Panc1 (cell line): ENCODE results near the gene ANKRD66. TPM values are rescaled to one million over a fixed set of nuclear protein-coding genes. Genes with fewer than 3 reads are reported as not detected.

Experiments used
- ATAC-seq: fragments of 200-7000 bp; cut with Tn5 transposase; 2 replicates; pipeline ENCODE4 v1.9.1; 2020; ENCODE audit warnings: mild to moderate bottlenecking, moderate library complexity
- BruUV-seq: library from RNA; stranded (reverse); fragments of 400-500 nt; replicated peaks from 2 replicates; lab custom pipeline; 2021; lab: Mats Ljungman, UMichigan
- CTCF ChIA-PET: fragments of 300-600 bp; sonication (Branson Sonifier 250); formaldehyde crosslinking; loops from one replicate; lab custom pipeline; 2022; ENCODE audit warnings: antibody characterized with exemption; lab: Charles Lee
- POLR2A ChIA-PET: fragments of 300-600 bp; sonication (Branson Sonifier 250); formaldehyde crosslinking; loops from one replicate; lab custom pipeline; 2022; ENCODE audit warnings: antibody characterized with exemption; lab: Charles Lee
- DNase-seq: peaks from one replicate; pipeline ENCODE4 v3.0.0-alpha.2; 2010; ENCODE audit warnings: low read depth, low spot score
- H3K27ac ChIP-seq: 2 replicates; pipeline ENCODE4 v1.5.1; 2011; ENCODE audit warnings: mild to moderate bottlenecking, low read length, inconsistent platforms
- H3K27me3 ChIP-seq: fragments of 200-500 bp; sonication (Bioruptor generic); 2 replicates; pipeline ENCODE4 v1.6.0; 2014; ENCODE audit warnings: low read length, inconsistent platforms; ENCODE audit not compliant: control insufficient read depth, insufficient read depth
- H3K36me3 ChIP-seq: fragments of 200-500 bp; sonication (Bioruptor generic); 2 replicates; pipeline ENCODE4 v1.5.1; 2014; ENCODE audit warnings: inconsistent platforms, mild to moderate bottlenecking, low read length, moderate library complexity; ENCODE audit not compliant: control insufficient read depth, insufficient read depth
- H3K4me1 ChIP-seq: 2 replicates; pipeline ENCODE4 v1.5.1; 2011; ENCODE audit warnings: inconsistent platforms, mild to moderate bottlenecking, low read length, moderate library complexity; ENCODE audit not compliant: control insufficient read depth, insufficient read depth
- H3K4me3 ChIP-seq, 2 experiments: 2 replicates each; pipeline ENCODE4 v1.5.1; 2011 to 2012; ENCODE audit warnings: low read depth in 2 of 2, low read length in 2 of 2, mild to moderate bottlenecking in 2 of 2, inconsistent platforms in 1 of 2, moderate library complexity in 1 of 2
- H3K9me3 ChIP-seq: fragments of 200-500 bp; sonication (Bioruptor generic); 2 replicates; pipeline ENCODE4 v1.5.1; 2014; ENCODE audit warnings: low read depth, mild to moderate bottlenecking, inconsistent platforms, low read length, moderate library complexity; ENCODE audit not compliant: control insufficient read depth, insufficient read depth
- CTCF ChIP-seq: fragments of 450-650 bp; IDR thresholded peaks from 2 replicates; pipeline ENCODE4 v1.5.1; 2017; ENCODE audit warnings: mild to moderate bottlenecking
- POLR2AphosphoS5 ChIP-seq: IDR thresholded peaks from 2 replicates; pipeline ENCODE4 v1.6.1; 2012; ENCODE audit warnings: mild to moderate bottlenecking, low read depth, low read length, moderate library complexity
- REST ChIP-seq, 2 experiments: IDR thresholded peaks; 2 replicates each; pipeline ENCODE4 v1.6.1; 2011 to 2012; ENCODE audit warnings: low read depth in 2 of 2, control low read depth in 1 of 2, low read length in 1 of 2, mild to moderate bottlenecking in 1 of 2, moderate library complexity in 1 of 2; ENCODE audit not compliant: insufficient read depth in 1 of 2
- SIN3A ChIP-seq: IDR thresholded peaks from 2 replicates; pipeline ENCODE4 v1.6.1; 2012; ENCODE audit warnings: low read depth, mild to moderate bottlenecking, low read length, moderate library complexity, borderline replicate concordance; ENCODE audit not compliant: insufficient read depth
- TCF7L2 ChIP-seq: IDR thresholded peaks from 2 replicates; pipeline ENCODE4 v1.6.1; 2011; ENCODE audit warnings: mild to moderate bottlenecking, low read depth, low read length, inconsistent platforms
- in situ Hi-C: cut with HindIII; loops from 2 replicates; pipeline ENCODE4 v1.10.0; 2016; ENCODE audit warnings: low sequenced_read_pairs, low pct_unique_long_range_greater_than_20kb
- intact Hi-C: fragments of 100-400 bp; cut with micrococcal nuclease; formaldehyde crosslinking; loops from one replicate; pipeline ENCODE4 v1.10.0; 2022; ENCODE audit not compliant: unreplicated experiment
- total RNA-seq: library from RNA; stranded (reverse); gene quantifications from one replicate; pipeline ENCODE4 v1.2.1, GENCODE V29; 2021; ENCODE audit not compliant: unreplicated experiment

Gene ANKRD66
- total RNA-seq, 1 experiment from 2014 or later: not detected

- ATAC-seq: no peak
- no peak overlapping the region for H3K27ac ChIP-seq
- POLR2A ChIA-PET: no interaction called here
- no peak overlapping the region for H3K4me3 ChIP-seq
- H3K4me1 ChIP-seq: no peaks in the 10 kb centered on the region
- in situ Hi-C loops: no loop called here
- no peaks in the 10 kb centered on the region for H3K9me3 ChIP-seq
- TF ChIP-seq SIN3A: no peak
- no peak for TF ChIP-seq REST (IDR thresholded peaks at IDR 0.05; ENCODE audit: insufficient read depth in 1 of 2, low read depth in 2 of 2, low read length in 1 of 2)
- no peak for TF ChIP-seq TCF7L2
- no peak for TF ChIP-seq CTCF
- no peak for TF ChIP-seq POLR2AphosphoS5
- CTCF ChIA-PET: no interaction called here
- no TSS peak for BruUV-seq
- no peaks in the 10 kb centered on the region for H3K27me3 ChIP-seq
- H3K36me3 ChIP-seq: no peaks in the 10 kb centered on the region
- no peak for DNase-seq
- intact Hi-C loops: no loop called here
Measured at GRCh38 chr6:46790355-46790874, 43.7 kb downstream of the ANKRD66 start.

GRCh38 chr6:46792635-46793034, 45.9 kb downstream of the ANKRD66 start:
- no peaks in the 10 kb centered on the region for H3K9me3 ChIP-seq
- ATAC-seq (no peak), DNase-seq (no peak)
- POLR2A ChIA-PET: no interaction called here
- H3K4me3 ChIP-seq: no peak overlapping the region
- H3K4me1 ChIP-seq: no peaks in the 10 kb centered on the region
- no peaks in the 10 kb centered on the region for H3K27me3 ChIP-seq
- BruUV-seq: no TSS peak
- intact Hi-C loops: no loop called here
- in situ Hi-C loops: no loop called here
- TF ChIP-seq TCF7L2 (no peak), SIN3A (no peak), CTCF (no peak), REST (IDR thresholded peaks at IDR 0.05; ENCODE audit: insufficient read depth in 1 of 2, low read depth in 2 of 2, low read length in 1 of 2) (no peak), POLR2AphosphoS5 (no peak)
- no peak overlapping the region for H3K27ac ChIP-seq
- H3K36me3 ChIP-seq: no peaks in the 10 kb centered on the region
- CTCF ChIA-PET: no interaction called here
